Measurements from ENCODE around the gene DRC1.
A peak's percentile ranks its signal among the peaks of the same experiment; 100 is the strongest.

Gene DRC1

DNA sequence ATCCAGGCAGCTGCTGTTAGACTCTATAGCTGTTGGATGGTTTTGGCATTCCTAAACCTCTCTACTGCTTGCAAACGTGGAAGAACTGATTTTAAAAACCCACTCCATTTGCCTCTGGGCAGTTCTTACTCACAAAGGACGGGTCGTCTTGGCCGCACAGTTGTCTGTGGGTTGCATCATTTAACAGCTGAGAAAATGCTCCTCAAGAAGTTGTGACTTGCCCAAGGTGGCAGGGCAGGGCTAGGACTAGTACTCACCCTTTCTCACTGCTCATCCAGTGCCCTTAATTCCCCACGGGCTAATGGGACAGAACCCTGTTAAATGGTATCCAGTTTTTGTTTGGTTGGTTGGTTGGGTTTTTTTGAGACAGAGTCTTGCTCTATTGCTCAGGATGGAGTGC is 997 bp upstream of the DRC1 start:
- no peak for DNase-seq

DNA sequence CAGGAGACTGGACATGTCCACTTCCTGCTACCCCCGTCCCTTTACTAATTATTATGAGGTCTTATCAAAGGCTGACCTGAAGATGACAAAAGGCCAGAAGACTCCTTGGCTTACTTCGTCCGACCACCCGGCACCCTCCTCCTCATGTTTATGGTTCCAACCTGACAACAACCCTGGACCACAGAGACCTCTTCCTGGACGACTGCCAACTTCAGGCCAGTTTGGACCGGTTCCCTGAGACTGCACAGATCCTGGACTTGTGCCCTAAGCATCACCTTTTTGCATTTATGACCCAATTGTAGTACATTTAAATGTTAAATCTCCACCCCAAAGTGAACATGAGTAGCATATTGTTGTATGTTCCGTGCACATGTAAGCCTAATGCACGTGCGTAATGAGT is 5.8 kb downstream of the DRC1 start:
- no peak for DNase-seq

DNA sequence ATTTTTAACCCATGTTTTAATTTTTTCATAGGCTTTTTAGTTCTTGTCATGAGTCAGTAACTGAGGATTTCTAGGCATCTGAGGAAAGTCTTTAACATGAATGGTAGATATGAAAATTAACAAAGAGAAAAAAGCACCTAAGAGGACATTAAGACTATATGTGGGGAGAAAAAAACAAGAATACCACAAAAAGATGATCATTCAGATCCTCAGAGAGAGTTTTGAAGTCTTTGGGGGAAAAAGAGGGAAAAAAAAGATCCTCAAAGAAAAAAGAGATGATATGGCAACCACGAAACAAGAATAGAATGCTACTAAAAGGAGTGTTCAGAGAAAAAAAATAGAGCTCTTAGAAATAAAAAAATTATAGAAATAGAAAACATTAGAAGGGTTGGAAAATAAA is 8.1 kb downstream of the DRC1 start:
- no peak for DNase-seq

DNA sequence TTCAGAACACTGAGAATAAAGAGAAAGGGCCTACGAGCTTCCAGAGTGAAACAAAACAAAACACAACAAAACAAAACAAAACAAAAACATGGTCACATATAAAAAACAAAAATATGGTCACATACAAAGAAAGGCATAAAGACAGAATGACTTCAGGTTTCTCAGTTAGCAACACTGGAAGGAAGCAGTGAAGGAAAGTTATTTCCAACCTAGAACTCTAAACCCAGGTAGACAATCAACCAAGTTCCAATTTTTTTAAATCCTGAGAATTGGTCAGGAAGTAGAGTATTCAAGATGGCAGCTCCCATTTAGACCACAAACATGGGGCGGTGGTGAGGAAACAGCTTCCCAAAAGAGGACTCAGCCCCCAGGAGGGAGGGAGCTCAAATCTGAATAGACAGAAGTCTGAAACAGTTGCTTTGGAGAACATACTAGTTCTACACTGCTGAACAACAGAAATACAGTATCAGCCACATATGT is 9.1 kb downstream of the DRC1 start:
- no peak for DNase-seq

DNA sequence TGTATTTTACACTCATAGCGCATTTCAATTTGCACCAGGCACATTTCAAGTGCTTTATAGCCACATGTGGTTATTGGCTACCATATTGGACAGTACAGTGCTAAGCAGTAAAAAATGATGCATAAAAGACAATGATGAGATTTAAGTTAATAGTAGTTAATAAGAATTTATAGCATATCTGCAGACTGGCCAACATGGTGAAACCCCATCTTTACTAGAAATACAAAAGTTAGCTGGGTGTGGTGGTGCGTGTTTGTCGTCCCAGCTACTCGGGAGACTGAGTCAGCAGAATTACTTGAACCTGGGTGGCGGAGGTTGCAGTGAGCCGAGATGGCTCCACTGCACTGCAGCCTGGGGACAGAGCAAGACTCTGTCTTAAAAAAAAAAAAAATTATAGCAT is 9.7 kb downstream of the DRC1 start:
- DNase-seq = no peak

DNA sequence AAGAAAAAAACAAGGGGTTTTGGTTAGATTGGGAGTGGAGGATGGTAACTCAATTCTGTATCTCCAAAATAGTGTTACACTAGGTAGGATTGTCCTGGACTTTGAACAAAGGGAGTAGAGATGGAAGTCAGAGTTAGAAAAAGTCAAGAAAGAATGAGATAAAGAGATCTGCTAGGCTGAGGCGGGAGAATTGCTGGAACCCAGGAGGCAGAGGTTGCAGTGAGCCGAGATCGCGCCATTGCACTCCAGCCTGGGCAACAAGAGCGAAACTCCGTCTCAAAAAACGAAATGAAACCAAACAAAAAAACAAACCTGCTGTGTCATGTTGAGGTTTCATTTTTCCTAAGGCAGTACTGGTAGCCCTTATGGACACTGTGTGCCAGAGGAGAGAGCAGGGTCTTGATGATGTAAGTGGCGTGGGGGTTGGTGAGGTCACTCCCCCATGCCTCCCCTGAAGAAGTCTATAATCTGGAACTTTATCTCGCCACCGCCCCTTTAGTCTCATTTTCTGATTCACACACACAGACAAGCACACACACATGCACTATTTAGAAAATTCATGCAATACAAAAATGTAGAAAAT is 10.5 kb downstream of the DRC1 start:
- no peak for DNase-seq

DNA sequence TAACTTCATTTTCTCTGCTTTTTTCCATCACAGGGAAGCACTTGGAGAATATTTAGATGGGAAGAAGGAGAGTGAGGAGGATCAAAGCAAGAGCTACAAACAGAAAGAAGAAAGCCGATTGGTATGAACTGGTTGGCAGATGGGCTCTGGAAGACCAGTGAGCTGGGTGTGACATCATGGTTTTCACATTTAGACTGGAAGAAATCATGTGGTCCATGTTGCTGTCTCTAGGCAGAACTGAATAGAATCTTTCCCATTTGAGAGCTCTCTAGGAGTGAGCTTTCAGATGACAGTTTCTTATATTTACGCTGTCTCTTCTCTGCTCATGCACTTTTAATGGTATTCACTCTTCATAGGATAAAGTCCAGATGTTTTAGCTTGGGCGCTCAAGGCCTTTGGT is 12.6 kb downstream of the DRC1 start:
- DNase-seq = no peak

DNA sequence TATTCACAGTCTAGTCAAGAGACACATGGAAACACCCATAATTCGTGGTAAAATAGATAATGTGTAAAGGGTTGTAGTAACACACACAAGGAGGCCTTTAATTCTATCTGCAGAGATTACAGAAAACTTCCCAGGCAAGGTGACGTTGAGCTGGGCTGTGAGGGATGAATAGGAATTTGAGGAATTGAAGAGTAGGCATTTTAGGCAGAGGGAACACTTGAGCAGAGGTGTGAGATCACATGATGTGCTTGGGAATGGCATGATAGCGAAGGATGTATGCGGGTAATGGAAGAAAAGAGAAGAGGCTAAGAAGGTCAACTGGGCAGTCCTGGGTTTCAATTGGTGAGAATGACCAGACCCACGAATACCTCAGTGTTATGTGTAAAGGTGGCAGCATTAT is 20.2 kb downstream of the DRC1 start:
- DNase-seq = no peak

DNA sequence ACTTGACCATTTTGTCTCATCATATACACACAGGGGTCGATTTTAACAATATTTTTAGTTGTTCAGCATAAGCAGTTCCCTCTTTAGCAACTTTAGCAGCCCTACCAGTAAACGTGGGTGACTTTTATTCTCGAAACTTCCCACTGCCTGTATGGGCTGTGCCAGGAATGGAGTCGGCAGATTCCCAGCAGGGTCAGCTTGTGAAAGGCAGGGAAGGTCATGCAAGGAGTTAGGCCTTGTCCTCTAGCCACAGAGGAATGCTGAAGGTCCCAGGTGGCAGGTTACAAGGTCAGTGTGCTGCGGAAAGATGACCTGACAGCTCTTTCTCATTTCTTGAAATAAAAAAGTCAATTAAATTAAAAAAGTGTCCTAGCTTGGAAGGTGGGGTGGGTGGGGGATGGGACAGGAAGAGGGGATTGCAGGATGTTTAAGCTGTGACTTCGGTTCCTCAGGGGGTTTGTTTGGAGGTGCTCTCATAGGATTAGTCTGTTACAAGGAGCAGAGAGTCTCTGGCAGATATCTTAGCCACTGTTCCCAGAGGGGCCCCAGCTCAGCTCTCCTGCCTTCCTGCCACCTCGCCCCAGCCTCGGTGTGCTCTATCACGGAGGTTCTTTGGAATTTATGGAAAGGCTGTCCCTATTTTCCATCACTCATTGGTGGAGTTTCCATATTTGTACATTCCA is 21.4 kb downstream of the DRC1 start:
- no peak for DNase-seq

DNA sequence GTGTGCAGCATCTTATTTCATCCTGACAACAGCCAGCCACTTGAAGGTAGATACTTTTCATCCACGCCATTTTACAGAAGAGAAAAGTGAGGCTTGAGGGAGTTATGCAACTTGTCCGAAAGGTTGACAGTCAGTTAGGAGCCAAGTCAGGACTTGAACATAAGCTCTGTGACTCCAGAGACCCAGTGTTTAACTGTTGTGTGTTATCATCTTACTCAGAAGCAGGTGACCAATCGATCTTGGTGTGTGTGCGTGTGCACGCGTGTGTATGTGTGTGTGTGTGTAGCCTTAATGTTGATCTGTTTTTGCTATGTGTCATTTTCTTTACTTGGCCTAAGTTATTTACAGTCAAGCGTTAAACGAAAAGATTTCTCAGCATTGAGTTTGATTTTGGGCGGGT is 22.0 kb downstream of the DRC1 start:
- DNase-seq = no peak

DNA sequence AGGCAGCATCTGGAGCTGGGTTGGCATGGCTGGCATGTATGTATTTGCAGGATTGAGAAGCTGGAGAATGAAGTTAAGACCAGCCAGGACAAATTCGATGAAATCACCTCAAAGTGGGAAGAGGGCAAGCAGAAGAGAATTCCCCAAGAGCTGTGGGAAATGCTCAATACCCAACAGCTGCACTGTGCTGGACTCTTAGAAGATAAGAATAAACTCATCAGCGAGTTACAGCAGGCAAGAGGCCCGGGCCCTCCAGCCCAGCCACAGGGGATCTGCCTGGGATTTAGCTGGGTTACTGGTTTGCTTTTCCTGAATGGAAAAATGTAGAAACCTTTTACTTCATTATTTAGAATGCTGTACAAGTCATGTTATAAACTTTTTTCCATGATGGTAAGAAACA is 22.5 kb downstream of the DRC1 start:
- DNase-seq = no peak

DNA sequence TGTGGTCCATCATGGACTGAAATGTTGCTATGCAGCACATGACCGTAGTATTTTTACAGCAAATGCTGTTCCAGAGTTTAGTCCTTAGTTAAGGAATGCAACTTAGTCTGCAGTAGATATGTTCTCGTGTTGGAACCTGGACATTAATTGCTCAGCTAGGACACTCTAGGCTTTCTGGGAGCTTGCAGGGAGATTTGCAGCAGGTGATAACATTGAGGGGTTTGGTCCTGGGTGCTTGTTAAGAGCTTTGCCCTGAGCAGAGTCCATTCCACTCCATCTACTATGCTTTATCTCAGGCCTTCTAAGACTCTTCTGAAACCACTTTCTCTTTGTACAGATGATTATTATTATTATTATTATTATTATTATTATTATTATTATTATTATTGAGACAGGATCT is 27.1 kb downstream of the DRC1 start:
- DNase-seq = no peak

DNA sequence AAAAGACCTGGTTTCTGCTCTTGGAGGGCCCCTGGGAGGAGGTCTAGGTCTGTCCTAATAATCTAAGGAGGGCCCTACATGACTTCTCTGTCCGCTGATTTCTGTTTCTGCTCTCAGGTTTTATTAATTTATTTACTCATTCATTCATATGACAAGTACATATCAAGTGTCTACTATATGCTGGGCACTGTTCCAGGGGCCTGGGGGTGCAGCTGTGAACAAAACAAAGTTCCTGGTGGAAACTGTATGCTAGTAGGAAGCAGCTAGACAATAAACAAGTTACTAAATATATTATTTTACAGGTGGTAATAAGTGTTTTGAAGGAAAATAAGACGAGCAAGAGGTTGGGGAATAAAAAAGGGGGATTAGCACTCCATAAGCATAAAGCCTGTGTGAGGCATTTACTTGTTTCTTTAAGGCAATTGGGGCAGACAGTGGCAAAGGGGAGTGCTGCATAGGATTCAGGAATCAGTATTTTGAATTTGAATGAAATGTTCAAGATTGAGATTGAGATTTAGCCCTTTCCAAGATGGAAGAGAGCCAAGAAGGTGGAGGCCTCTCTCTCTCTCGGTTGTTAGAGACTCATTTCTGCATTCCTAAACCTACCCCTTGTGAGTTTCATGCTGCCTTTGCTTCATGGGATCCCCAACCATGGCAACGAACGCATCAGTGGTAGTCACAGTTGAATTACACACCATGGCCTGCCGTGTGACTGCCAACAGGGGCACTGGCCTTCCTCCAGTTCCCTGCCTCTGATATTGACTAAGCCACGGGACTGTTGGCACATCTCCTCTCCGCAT is 28.3 kb downstream of the DRC1 start:
- peak; percentile 69 for DNase-seq

DNA sequence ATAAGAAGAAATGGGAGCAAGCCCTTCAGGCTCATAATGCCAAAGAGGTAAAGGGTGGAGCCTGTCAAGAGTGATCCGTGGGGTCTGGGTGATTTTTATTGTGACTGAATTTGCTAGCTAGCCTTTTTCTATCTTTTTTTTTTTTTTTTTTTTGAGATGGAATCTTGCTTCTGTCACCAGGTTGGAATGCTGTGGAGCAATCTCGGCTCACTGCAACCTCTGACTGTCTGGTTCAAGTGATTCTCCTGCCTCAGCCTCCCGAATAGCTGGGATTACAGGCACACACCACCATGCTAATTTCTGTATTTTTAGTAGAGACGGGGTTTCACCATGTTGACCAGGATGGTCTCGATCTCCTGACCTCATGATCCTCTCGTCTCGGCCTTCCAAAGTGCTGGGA is 29.1 kb downstream of the DRC1 start:
- no peak for DNase-seq

DNA sequence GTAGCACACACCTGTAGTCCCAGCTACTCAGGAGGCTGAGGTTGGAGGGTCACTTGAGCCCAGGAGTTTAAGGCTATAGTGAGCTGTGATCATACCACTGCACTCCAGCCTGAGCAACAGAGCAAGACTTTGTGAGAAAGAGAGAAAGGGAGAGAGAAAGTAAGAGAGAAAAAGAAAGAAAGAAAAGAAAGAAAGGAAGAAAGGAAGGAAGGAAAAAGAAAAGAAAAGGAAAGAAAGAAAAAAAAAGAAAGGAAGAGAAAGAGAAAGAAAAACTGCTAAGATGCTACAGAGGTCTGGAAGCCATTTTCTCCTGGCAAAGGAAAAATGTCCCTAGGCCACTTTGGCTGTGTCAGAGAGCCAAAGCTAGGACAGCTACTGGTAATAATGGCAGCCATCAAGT is 30.6 kb downstream of the DRC1 start:
- DNase-seq = no peak

DNA sequence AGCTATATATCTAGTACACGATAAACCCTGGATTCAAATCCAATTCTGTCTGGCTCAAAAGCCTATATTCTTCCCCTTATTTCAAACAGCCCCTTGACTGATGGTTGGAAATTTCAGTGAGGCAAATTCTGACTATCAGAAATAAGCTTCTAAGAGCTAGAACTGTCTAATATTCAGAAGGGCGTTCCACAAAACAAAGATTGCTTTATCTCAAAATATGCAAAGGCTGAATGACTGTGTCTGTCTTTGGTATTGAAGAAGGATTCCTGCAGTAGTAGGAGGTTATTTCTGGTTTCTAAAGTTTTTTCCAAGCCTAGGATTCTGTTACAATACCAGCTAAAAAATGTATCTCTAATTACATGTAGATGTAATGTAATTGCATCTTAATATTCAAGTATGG is 31.1 kb downstream of the DRC1 start:
- no peak for DNase-seq

DNA sequence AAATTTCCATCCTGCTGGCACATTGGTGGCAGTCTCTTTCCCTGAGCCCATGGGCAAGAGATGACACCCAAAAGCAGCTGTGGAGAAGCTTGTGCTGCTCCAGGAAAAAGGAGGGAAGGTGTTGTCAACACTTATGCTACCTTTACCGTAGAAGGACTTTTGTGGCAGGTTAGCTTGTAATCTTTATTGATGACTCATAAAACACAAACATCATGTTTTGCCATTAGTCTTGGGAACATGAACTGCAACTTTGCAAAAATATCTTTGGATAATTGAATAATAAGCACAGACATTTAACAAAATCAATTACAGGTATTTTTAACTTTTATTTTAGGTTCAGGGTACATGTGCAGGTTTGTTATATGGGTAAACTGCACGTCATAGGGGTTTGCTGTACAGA is 33.4 kb downstream of the DRC1 start:
- DNase-seq = no peak

DNA sequence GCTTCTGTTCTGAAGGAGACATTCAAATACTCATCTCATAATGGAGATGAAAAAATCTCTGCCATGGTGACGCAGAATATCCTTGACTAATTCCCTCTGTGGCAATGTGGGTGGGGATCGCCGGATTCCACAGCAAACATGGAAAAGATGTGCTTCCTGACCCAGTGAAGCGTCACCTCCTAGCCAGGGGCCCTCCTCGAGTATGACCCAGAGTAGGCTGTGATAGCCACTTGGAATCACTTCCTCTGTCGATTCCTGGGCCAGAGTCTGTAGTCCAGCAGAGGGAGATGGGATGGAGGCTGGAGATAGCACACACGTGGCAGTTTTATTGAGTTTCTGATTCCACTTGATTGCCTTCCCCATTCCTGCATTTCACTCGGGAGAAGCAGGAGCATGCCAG is 36.8 kb downstream of the DRC1 start:
- no peak for DNase-seq

DNA sequence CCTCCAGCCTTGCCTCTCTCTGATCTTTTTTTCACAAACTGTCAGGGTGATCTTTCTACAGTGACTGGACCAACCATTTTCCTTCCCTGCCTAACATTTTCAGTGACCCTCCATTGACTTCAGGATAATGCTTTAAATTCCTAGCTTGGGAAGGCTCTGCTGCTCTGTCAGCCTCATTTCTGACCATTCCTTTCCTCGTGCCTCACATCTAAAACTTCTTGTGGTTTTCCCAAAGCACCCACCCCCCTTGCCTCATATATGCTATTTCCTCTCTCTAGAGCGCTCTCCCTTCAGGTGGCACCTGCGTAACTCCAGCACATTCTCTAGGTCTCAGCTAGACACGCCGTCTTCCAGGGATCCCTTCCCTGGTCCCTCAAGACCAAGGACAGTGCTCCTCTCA is 37.2 kb downstream of the DRC1 start:
- no peak for DNase-seq

DNA sequence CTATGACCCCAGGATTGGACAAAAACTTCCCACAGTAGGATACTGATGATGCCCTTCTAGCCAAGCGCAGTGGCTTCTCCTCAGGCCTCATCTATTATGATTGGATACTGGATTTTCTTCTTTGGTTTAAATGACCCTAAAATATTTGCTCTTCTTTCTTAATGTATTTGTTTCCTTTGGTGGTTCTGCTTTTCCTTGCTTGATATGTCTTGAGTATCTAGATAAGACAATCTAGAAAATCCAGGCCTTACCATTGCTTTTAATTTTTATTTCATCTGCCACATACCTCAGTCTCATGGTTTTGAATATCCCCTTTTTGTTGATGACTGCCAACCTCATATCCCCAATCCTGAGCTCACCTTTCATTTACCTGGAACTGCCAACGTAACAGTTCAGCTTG is 40.6 kb downstream of the DRC1 start:
- no peak for DNase-seq

DNA sequence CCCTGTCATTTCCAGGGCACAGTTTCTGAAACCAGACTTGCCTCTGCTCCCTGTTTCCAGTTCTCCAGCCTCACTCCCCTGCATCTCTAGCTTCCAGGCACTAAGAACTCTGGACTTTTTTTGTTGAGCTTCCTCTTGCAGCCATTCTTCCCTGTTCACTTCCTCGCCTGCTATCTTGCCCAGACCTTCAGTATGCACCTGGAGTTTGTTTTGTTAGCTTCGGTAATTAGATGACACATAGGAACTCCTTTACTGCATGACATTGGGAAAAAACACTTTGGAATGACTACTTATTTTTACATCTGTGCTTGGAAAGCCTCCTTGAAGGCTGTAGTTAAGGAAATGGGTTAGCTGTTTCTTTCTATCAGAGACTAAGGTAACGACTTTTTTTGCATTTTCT is 41.0 kb downstream of the DRC1 start:
- no peak for DNase-seq

DNA sequence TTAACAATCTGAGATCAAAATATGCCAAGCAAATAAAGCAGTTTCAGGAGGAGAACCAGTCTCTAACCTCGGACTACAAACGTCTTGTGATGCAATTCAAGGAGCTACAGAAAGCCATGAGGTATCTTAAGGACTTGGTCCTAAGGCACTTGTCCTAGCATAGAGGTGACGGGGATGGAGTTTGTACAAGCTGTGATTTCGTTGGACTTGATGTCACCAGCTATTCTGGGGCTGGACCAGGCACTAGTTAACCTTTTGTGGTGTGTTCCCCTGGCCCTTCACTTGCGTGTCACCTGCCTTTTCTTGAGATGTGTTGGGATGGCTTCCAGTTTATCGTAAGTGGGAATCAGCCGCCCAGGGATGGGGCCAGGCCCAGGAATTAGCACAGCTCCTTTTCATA is 42.5 kb downstream of the DRC1 start:
- no peak for DNase-seq

DNA sequence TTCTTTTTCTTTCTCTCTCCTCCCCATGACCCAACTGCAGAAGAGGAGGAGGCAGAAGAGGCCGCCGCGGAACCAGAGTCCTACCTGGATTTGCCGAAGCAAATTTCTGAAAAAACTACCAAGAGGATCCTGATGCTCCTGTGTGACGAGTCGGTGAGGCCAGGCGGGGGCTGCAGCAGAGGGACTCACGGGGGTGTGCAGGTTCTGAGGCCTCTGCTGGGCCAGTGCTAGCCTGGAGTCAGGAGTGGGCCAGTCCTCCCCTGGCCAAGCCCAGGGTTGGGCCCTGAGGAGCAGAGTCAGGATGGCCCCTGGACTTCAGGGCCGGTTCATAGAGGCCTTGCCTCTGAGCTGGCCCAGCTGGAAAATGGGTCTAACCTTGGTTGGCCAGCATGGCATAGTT is 46.9 kb downstream of the DRC1 start:
- no peak for DNase-seq

DNA sequence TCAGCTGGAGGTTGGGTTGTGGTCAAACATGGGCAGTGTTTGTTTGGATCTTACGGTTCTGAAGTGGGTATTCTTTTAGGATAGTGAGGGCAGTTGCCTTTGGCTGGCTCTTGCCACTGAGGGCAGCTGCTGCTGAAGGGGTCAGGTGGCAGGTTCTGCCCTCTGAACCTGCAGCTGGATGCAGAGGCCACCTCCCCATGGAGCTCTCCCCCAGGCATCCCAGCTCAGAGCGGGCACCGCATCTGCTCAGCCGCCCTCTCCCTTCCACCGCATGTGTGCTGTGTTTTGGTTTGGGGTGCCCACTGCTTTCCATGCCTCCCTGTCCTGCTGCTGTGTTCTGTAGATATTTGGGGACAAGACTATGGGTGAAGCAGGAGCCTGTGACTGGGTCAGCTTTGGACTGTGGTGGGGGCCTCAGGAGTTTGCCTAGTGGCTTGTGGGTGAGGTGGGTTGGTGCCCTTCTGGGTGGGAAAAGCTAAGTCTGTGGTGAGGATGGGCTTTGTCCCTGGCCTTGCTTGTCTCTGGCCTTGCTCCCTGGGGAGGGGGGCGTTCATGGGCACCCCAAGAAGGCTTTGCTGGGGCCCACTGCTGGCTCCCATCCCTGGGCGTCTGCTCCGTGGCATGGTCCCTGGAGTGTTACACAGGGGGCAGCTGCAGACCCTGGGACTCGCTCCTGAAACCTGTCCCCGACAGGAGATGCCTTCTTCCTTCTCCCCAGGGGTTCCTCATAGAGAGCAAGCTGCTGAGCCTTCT is 47.7 kb downstream of the DRC1 start:
- no peak for DNase-seq
